GM06990 (cell line): Measurements from ENCODE around the gene KANTR.

Source experiments
- DNase-seq: peaks from one replicate; pipeline ENCODE4 v3.0.0-alpha.2; 2011; ENCODE audit not compliant: insufficient read length; ENCODE audit errors: extremely low read depth
- H3K27me3 ChIP-seq: replicated peaks from 2 replicates; pipeline ENCODE4 v1.6.0; 2011; ENCODE audit warnings: low read length; ENCODE audit not compliant: control insufficient read depth, insufficient read depth
- H3K36me3 ChIP-seq: 2 replicates; pipeline ENCODE4 v1.5.1; 2011; ENCODE audit warnings: low read length; ENCODE audit not compliant: control insufficient read depth, insufficient read depth
- H3K4me3 ChIP-seq: replicated peaks from 2 replicates; pipeline ENCODE4 v1.5.1; 2011; ENCODE audit warnings: low read depth, mild to moderate bottlenecking, control low read depth, low read length
- CTCF ChIP-seq: IDR thresholded peaks from 2 replicates; pipeline ENCODE4 v1.5.1; 2011; ENCODE audit warnings: low read length, control low read depth, mild to moderate bottlenecking, inconsistent platforms; ENCODE audit not compliant: insufficient read depth, poor library complexity, severe bottlenecking

Gene KANTR

GRCh38 chrX:53093177-53093655 lies 726 bp upstream of the KANTR start:
- H3K27me3 ChIP-seq: no peaks in the 10 kb centered on the region
- peak; percentile 61 for TF ChIP-seq CTCF
- no peaks in the 10 kb centered on the region for H3K36me3 ChIP-seq
- peak; percentile 77 for DNase-seq
- H3K4me3 ChIP-seq: peak overlapping the region; percentile 82

GRCh38 chrX:53094582-53094905 lies 602 bp downstream of the KANTR start:
- Histone ChIP-seq H3K36me3 (no peaks in the 10 kb centered on the region), H3K4me3 (peak overlapping the region; percentile 82), H3K27me3 (no peaks in the 10 kb centered on the region)
- no peak for DNase-seq
- no peak for TF ChIP-seq CTCF

DNA sequence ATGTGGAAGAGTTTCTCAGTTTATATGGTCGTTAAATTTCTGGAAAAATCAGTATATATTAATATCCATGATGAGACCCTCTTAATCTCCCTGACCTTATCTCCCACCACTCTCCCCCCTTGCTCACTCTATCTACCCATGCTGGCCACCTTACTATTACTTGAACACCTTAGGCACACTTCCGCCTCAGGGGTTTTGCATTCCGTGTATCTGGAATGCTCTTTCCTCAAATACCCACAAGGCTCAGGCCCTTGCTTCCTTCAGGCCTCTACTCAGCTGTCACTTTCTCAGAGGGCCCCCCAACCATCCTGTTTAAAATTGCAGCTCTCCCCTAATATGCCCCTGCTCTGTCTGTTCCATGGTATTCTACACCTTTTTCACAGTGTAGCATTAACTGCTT lies 1.9 kb downstream of the KANTR start:
- no peak for DNase-seq
- TF ChIP-seq CTCF: no peak
- Histone ChIP-seq H3K4me3 (no peak overlapping the region), H3K36me3 (no peaks in the 10 kb centered on the region), H3K27me3 (no peaks in the 10 kb centered on the region)

GRCh38 chrX:53114864-53115549 lies 21.1 kb downstream of the KANTR start:
- no peak for DNase-seq
- Histone ChIP-seq H3K27me3 (no peaks in the 10 kb centered on the region), H3K36me3 (no peaks in the 10 kb centered on the region), H3K4me3 (no peak overlapping the region)
- TF ChIP-seq CTCF: no peak

DNA sequence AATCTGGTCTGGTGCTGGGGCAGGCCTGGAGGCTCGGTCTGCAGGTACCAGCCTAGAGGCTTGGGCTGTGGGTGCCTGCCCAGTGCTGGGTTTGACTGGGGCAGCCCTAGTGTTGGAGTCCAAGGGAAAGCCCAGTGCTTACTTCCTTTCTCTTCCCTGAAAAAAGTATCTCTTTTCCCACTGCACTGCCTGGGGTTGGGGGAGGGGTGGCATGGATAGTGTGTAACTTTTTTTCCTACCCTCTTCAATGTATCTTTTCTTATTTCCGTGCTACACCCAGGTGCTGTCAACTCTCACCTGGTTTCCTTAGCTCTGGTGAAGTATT lies 21.6 kb downstream of the KANTR start:
- no peaks in the 10 kb centered on the region for H3K36me3 ChIP-seq
- H3K4me3 ChIP-seq: no peak overlapping the region
- TF ChIP-seq CTCF: no peak
- H3K27me3 ChIP-seq: no peaks in the 10 kb centered on the region
- DNase-seq: no peak

DNA sequence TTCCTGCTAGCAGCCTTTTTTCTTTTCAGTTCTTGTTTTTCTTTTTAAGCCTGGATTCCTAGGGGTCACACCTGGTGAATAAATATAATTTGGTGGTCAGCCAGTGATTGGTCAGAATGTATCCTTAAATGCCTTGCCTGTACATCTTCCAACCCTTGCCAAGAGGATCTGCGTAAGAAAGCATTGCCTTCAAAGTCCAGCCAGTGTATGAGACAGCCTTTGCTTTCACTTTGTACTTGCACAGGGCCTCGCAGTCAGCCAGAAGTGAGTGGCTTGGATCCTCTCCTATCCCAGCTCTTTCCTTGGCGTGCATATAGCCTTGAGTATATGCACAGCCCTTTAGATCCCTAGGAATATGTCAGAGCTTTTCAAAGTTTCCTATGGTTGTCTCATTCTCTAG lies 22.2 kb downstream of the KANTR start:
- TF ChIP-seq CTCF: no peak
- Histone ChIP-seq H3K4me3 (no peak overlapping the region), H3K36me3 (no peaks in the 10 kb centered on the region), H3K27me3 (no peaks in the 10 kb centered on the region)
- no peak for DNase-seq
